ENCODE measurements around the gene USP17L20.
"Not testable (repeated sequence)": the region's sequence is repeated elsewhere in the genome, so short reads cannot be mapped to it uniquely, and the experiment has no call there.

USP17L20 gene

GRCh38 chr4:9253078-9253477, 4.8 kb upstream of the USP17L20 start, which contains the start of gene USP17L19:
USP17L19 (plus strand) TSS chr4:9253378; CDS start chr4:9253378, 0 bp downstream.
- H3K9ac ChIP-seq (ENCODE audit: low read depth, low read length), result not testable (repeated sequence)

GRCh38 chr4:9262572-9262971, 4.6 kb downstream of the USP17L20 start, which contains the start of gene USP17L21:
USP17L21 (plus strand) TSS chr4:9262872; CDS start chr4:9262872, 0 bp downstream.
- not testable (repeated sequence) for H3K9ac ChIP-seq (ENCODE audit: low read depth, low read length); H3K9me3 ChIP-seq (ENCODE audit: insufficient read depth, low read depth, low read length); H3K4me3 ChIP-seq (ENCODE audit: low read length); H3K4me1 ChIP-seq (ENCODE audit: insufficient read depth, low read length); H3K36me3 ChIP-seq (ENCODE audit: insufficient read depth, low read depth, low read length); H3K27ac ChIP-seq (ENCODE audit: low read length); H3K27me3 ChIP-seq (ENCODE audit: insufficient read depth, low read length)

More at GRCh38 chr4:9253078-9253477, 4.8 kb upstream of the USP17L20 start, which contains the start of gene USP17L19:
- H3K4me3 ChIP-seq (ENCODE audit: low read length); H3K27ac ChIP-seq (ENCODE audit: low read length); H3K27me3 ChIP-seq (ENCODE audit: insufficient read depth, low read length); H3K9me3 ChIP-seq (ENCODE audit: insufficient read depth, low read depth, low read length); H3K36me3 ChIP-seq (ENCODE audit: insufficient read depth, low read depth, low read length); H3K4me1 ChIP-seq (ENCODE audit: insufficient read depth, low read length): not testable (repeated sequence)

GRCh38 chr4:9267319-9267718, 9.4 kb downstream of the USP17L20 start, which contains the start of gene USP17L22:
USP17L22 (plus strand) TSS chr4:9267619; CDS start chr4:9267619, 0 bp downstream.
- not testable (repeated sequence) for H3K27ac ChIP-seq (ENCODE audit: low read length); H3K4me1 ChIP-seq (ENCODE audit: insufficient read depth, low read length); H3K9ac ChIP-seq (ENCODE audit: low read depth, low read length); H3K36me3 ChIP-seq (ENCODE audit: insufficient read depth, low read depth, low read length); H3K9me3 ChIP-seq (ENCODE audit: insufficient read depth, low read depth, low read length); H3K4me3 ChIP-seq (ENCODE audit: low read length); H3K27me3 ChIP-seq (ENCODE audit: insufficient read depth, low read length)

GRCh38 chr4:9271719-9272118, 13.8 kb downstream of the USP17L20 start:
- H3K36me3 ChIP-seq (ENCODE audit: insufficient read depth, low read depth, low read length); H3K9me3 ChIP-seq (ENCODE audit: insufficient read depth, low read depth, low read length); H3K4me3 ChIP-seq (ENCODE audit: low read length); H3K27ac ChIP-seq (ENCODE audit: low read length); H3K27me3 ChIP-seq (ENCODE audit: insufficient read depth, low read length); H3K9ac ChIP-seq (ENCODE audit: low read depth, low read length); H3K4me1 ChIP-seq (ENCODE audit: insufficient read depth, low read length): not testable (repeated sequence)
